ENCODE results near the gene OPA3.

The OPA3 gene

GRCh38 chr19:45597425-45598111 lies 13.0 kb upstream of the OPA3 start:
- no peak for FAIRE-seq

GRCh38 chr19:45595814-45596213 lies 11.2 kb upstream of the OPA3 start:
- no peak for FAIRE-seq

- no peak for FAIRE-seq
Observed at GRCh38 chr19:45593520-45593919, 8.9 kb upstream of the OPA3 start.

- FAIRE-seq = no peak
Observed at GRCh38 chr19:45592366-45592765, 7.8 kb upstream of the OPA3 start.

- FAIRE-seq = no peak
Observed at GRCh38 chr19:45591638-45592005, 7.0 kb upstream of the OPA3 start.

GRCh38 chr19:45591004-45591637 lies 6.5 kb upstream of the OPA3 start:
- FAIRE-seq = no peak

- no peak for FAIRE-seq
Observed at GRCh38 chr19:45590300-45591003, 5.8 kb upstream of the OPA3 start.

GRCh38 chr19:45589768-45590167 lies 5.2 kb upstream of the OPA3 start:
- FAIRE-seq = no peak

- no peak for FAIRE-seq
Observed at GRCh38 chr19:45587873-45588272, 3.3 kb upstream of the OPA3 start.

GRCh38 chr19:45585158-45585577 lies 566 bp upstream of the OPA3 start:
- no peak for FAIRE-seq

- no peak for FAIRE-seq
Observed at GRCh38 chr19:45581576-45581975, 3.0 kb downstream of the OPA3 start.

GRCh38 chr19:45578861-45579260 lies 5.7 kb downstream of the OPA3 start:
- FAIRE-seq = no peak

GRCh38 chr19:45577111-45577905 lies 7.3 kb downstream of the OPA3 start:
- FAIRE-seq = no peak

- FAIRE-seq = no peak
Observed at GRCh38 chr19:45576682-45577081, 7.9 kb downstream of the OPA3 start.

- FAIRE-seq = no peak
Observed at GRCh38 chr19:45575216-45575615, 9.4 kb downstream of the OPA3 start.

GRCh38 chr19:45574526-45574925 lies 10.1 kb downstream of the OPA3 start:
- FAIRE-seq = no peak

- no peak for FAIRE-seq
Observed at GRCh38 chr19:45571457-45572220, 13.0 kb downstream of the OPA3 start.

GRCh38 chr19:45569619-45570421 lies 14.8 kb downstream of the OPA3 start:
- no peak for FAIRE-seq

GRCh38 chr19:45568732-45569131 lies 15.9 kb downstream of the OPA3 start:
- no peak for FAIRE-seq

- FAIRE-seq = no peak
Observed at GRCh38 chr19:45567609-45568008, 17.0 kb downstream of the OPA3 start.

- FAIRE-seq = no peak
Observed at GRCh38 chr19:45564131-45564780, 20.3 kb downstream of the OPA3 start.

All from TTC549 (cell line).